Germinal center (tissue), 1 donor: ENCODE measurements around the gene FAM181B.

Experiments
- DNase-seq: peaks from one replicate; pipeline ENCODE4 v3.0.0; 2012; ENCODE audit warnings: mixed read lengths, low spot score

FAM181B gene

GRCh38 chr11:82683029-82683428, 50.6 kb downstream of the FAM181B start:
- no peak for DNase-seq

GRCh38 chr11:82682003-82682751, 51.5 kb downstream of the FAM181B start:
- DNase-seq, result peak; percentile 14

GRCh38 chr11:82680252-82680651, 53.4 kb downstream of the FAM181B start:
- DNase-seq, result no peak
